Fibroblast of mammary gland (primary cell): Measurements from ENCODE around the gene ARMC5.

Experiments used
- DNase-seq: peaks from one replicate; pipeline ENCODE4 v3.0.0-alpha.2; 2010; ENCODE audit warnings: low read depth
- H3K4me3 ChIP-seq: 2 replicates; pipeline ENCODE4 v1.5.1; 2011; ENCODE audit warnings: low read depth, mild to moderate bottlenecking, low read length, moderate library complexity; ENCODE audit not compliant: control insufficient read depth
- TF ChIP-seq, protein P1 (sequence below): conservative IDR thresholded peaks from 2 replicates; pipeline ENCODE4 v1.5.1; 2011; ENCODE audit warnings: low read depth, low read length, inconsistent platforms; ENCODE audit not compliant: control insufficient read depth, insufficient read depth

Gene ARMC5

DNA sequence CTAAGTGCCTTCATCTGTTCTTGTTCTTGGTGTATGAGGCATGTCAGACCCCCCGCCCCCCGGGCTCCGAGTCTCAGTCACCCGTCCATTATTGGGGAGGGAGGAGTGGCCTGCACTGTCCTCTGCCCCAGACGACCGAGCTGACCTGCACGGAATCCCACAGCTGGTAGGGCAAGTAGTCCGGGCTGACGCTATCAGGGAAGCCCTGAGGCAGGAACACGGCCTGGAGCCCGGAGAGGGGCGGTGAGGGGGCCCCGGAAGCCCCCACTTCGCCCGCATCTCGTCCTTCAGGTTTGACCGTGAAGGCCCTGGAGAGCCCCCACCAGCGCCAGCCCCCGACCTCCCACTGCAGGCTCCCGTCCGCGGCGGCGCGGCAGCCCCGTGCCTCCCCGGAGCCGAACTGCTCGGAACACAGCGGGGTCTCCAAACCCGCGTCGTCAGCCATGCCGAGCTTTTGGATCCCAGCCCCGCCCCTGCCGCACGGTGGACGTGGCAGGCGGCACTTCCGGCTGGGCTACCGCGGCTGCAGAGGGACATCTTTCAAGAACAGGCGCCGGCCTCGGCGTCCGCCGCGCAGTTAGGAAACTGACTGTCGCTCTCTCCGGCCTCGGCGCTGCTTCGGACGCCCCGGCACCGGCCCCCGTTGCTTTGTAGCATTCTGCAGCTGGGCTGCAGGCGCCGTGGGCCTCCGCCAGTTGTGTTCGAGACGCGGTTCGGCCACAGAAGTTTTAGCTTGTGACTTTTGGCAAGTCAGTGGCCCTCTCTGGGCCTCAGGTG is 48.8 kb downstream of the ARMC5 start, which contains the start of gene RUSF1:
Gene RUSF1, minus strand, starts transcription at position 463 of the 777 bp plus-strand sequence. Its CDS starts 18 bp downstream, at position 445.
- peak within 1 kb of the TSS; percentile 94 for H3K4me3 ChIP-seq
- TF ChIP-seq, protein P1, sequence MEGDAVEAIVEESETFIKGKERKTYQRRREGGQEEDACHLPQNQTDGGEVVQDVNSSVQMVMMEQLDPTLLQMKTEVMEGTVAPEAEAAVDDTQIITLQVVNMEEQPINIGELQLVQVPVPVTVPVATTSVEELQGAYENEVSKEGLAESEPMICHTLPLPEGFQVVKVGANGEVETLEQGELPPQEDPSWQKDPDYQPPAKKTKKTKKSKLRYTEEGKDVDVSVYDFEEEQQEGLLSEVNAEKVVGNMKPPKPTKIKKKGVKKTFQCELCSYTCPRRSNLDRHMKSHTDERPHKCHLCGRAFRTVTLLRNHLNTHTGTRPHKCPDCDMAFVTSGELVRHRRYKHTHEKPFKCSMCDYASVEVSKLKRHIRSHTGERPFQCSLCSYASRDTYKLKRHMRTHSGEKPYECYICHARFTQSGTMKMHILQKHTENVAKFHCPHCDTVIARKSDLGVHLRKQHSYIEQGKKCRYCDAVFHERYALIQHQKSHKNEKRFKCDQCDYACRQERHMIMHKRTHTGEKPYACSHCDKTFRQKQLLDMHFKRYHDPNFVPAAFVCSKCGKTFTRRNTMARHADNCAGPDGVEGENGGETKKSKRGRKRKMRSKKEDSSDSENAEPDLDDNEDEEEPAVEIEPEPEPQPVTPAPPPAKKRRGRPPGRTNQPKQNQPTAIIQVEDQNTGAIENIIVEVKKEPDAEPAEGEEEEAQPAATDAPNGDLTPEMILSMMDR: no peak
- DNase-seq: peak; percentile 82

- peak overlapping the region; percentile 94 for H3K4me3 ChIP-seq
- peak; percentile 60 for DNase-seq
These were observed 49.5 kb downstream of the ARMC5 start for GRCh38 chr16:31508706-31509195.

DNA sequence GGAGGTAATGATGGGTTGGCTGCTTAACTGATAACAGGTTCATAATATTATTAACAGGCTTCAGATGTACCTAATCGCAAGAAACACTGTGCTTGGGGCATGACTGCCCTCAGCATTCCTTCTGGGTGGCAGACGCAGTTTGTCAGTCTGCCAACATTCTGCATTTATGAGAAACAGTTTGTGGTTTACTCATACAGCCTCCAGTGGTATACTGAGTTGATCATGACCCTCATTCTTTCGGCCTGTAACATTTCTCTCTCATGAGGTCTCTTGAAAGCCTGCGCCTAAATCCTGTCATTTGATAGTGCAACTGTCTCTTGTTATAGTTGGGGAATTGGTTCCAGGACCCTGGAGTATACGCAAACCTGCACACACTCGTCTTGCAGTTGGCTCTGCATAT is 53.8 kb downstream of the ARMC5 start:
- TF ChIP-seq, protein P1: no peak
- no peak overlapping the region for H3K4me3 ChIP-seq
- peak; percentile 49 for DNase-seq

More at GRCh38 chr16:31508706-31509195, 49.5 kb downstream of the ARMC5 start:
- TF ChIP-seq, protein P1: no peak

GRCh38 chr16:31513884-31514283 is 54.6 kb downstream of the ARMC5 start:
- no peak for DNase-seq
- TF ChIP-seq, protein P1: no peak
- no peak overlapping the region for H3K4me3 ChIP-seq
